Measurements from ENCODE around the gene PTGES. TPM values are rescaled to one million over a fixed set of nuclear protein-coding genes. Genes with fewer than 3 reads are reported as not detected.

Gene PTGES
- total RNA-seq, 1 donor from 2014 or later = 50.8 TPM

DNA sequence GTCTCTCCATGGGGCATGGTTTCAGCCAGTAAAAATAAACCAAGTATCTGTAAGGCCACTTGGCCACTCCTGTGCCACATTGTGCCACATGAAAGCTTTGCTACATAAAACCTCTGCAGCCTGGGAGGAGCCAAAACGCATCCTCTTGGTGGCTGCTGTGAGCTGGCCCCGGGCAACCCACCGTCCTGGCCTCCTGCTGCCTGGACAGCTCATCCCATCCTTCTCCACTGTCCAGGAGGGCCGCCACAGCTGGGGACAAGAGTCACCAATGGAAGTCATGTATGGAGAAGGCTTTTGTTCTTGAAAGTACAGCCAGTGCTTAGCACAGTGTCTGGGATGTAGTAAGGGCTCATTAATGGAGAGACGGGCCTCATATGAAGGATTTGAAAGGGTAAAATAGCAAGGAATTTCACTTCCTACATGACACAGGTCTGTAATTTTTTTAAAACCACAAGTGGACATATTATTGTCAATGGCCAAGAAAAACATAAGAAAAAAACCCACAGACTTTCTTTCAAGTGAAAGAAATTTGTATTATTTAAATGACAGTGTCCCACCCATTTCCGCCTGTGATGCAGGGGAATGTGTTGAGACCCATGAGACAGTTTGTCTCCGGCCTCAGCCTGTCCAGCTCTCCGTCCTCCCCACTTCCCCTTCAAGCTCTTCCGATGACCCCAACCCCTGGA, 6.6 kb downstream of the PTGES start:
- DNase-seq (ENCODE audit: low spot score) = no peak

DNA sequence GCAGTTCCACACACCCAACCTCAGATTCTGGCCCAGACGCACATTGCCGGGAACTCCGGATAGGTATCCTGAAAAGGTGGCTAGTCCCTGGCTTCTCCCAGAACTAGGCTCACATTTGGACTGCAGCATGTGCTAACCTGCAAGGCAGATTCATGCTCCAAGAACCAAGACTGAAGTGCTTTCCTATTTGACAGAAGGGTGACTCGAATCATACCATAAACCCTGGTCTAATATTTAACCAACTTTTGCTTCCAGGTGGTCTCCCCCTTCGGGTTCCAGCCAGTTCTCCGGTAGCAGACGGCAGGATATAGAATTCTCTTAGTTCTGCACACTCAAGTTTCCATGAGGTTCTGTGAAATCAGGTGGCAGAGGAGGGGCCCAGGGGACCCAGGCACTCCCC, 7.6 kb downstream of the PTGES start:
- DNase-seq (ENCODE audit: low spot score) = no peak

DNA sequence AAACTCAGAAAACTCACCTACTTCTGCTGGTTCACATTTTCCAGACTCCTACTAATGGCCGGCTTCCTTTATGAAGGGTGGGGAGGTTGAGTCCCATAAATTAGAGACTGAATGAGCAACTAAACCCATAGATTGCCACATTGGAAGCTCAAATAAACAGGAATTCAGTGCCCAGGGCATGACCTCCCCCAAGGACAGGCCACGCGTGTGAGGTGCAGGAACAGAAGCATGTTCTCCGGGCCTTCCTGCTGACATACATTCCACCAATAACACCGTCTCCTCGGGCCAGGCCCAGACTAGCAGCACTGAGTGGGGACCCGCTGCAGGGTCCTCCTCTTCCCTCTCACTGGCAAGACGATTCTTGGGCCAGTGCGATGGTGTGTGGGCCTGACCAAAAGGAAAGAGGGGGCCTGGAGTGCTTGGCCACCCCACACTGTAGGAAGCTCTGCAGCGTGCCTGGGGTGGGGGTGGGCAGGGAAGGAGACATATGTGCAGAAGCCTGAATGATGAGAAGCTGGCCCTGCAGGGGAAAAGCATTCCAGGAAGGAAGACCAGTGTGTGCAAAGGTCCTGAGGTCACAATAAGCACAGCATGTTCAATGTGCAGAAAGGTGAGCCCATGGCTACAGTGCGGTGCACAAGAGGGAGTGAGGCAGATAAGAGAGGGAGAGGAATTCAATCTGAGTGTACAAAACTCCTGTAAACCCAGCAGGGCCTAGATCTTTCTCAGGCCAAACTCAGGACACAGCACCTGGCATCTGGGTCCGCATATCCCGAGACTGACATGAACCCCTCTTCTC, 12.0 kb downstream of the PTGES start:
- no peak for DNase-seq (ENCODE audit: low spot score)

DNA sequence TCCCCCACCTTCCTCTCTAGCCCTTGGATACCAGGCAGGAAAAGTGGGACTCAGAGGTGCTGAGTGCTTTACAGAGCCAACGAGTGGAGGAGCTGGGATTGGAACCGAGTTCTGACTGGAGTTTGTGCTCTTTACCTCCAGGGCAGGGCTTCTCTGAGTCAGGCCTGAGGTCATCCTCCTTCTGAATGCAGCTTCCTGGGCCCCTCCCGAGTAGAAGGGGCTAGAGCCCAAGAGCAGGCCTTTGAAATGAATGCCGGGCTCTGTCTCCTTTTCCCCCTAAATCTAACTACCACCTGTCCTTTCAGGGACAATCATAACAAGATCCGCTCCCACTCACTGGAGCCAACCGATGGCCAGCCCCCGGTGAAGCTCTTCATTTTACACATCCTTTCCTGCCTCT, 12.7 kb downstream of the PTGES start:
- no peak for DNase-seq (ENCODE audit: low spot score)

DNA sequence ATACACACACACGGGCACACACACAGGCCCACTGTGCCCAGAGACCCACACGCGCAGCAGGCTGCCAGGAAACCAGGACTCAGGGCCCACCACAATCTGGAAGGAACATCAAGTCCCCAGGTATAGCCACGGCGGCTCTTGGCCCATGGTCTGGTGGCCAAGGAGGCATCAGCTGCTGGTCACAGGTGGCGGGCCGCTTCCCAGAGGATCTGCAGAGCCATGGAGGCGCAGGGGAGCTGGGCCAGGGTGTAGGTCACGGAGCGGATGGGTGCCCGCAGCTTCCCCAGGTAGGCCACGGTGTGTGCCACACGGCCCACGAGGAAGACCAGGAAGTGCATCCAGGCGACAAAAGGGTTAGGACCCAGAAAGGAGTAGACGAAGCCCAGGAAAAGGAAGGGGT, 13.4 kb downstream of the PTGES start:
- DNase-seq (ENCODE audit: low spot score) = no peak

DNA sequence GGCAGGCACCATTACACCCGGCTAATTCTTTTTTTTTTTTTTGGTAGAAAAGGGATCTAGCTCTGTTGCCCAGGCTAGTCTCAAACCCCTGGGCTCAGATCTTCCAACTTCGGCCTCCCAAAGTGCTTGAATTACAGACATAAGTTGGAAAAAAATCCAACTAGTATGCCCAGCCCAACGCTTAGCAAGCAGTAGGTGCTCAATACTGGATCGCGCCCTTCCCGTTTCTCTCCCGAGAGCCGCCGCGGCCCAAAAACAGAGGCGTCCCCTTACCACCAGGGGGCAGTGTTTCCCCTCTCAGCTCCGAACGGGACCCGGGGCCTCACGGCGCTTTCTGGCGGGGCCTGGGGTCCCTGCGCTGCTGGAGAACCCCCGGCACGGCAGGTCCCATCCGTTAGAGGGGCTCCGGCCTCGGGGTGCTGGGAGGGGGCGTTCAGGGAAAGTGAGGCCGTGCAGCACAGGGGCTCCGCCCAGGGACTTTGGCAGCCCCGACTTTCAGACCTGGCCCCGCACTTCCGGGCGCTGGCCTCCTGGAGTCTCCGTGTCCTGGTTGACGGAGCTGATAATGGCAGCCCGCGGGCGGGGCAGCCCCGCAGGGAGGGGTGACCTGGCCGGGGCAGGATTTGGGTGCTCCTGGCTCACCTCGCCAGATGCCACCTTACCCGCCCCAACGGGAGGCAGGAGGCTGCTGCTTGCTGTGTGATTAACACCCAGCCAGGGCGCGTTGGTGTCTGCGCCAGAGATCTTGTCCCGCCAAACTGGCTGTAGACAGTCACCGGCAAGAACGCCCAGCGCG, 15.2 kb downstream of the PTGES start:
- DNase-seq (ENCODE audit: low spot score) = peak; percentile 87

DNA sequence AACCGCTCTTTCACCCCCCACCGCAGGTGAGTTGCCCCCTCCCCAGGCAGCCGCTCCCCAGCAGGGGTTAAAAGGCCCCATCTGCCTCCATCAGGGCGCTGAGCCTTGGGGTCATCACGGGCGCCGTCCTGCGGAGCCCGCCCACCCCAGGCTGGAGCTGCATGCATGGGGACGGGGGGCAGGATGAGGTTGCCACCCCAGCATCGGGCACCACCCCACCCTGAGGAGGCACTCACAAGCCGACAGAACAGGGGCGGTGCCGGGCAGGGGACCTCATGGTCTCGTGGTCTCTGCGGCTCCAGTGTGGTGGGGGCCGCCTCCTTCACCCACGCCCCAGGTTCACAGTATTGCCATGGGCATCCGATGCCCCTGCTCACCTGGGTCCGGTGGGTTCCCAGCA, 16.5 kb downstream of the PTGES start:
- DNase-seq (ENCODE audit: low spot score) = no peak

DNA sequence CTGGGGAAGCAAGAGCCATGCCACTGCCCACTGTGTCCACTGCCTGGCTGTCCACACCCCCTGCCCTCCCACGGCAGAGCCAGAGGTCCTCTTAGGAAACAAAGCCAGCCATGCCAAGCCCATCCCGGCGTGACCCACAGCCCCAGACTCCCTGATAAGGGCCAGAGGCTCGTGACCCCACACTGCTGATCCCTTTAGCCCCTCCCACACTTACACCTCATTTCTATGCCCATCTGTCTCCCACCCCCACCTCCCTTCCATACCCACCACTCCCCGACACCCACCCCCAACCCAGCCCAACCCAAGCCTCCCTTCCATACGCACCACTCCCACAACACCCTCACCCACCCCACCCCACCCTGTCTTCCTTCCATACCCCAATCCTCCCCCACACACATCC, 17.3 kb downstream of the PTGES start:
- DNase-seq (ENCODE audit: low spot score) = no peak

DNA sequence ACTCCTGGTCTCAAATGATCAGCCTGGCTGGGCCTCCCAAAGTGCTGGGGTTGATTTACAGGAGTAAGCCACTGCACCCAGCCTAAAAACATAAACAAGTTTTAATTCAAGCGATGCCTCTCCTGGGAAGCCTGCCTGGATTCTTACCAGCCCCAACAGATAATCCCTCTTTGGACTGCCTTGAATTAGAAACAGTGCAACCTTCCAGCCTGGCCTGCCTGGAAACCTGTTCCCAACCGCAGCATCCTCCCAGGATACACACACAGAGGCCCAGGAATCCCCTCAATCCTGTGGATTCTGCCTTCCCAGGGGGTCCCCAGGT, 19.2 kb downstream of the PTGES start:
- no peak for DNase-seq (ENCODE audit: low spot score)

DNA sequence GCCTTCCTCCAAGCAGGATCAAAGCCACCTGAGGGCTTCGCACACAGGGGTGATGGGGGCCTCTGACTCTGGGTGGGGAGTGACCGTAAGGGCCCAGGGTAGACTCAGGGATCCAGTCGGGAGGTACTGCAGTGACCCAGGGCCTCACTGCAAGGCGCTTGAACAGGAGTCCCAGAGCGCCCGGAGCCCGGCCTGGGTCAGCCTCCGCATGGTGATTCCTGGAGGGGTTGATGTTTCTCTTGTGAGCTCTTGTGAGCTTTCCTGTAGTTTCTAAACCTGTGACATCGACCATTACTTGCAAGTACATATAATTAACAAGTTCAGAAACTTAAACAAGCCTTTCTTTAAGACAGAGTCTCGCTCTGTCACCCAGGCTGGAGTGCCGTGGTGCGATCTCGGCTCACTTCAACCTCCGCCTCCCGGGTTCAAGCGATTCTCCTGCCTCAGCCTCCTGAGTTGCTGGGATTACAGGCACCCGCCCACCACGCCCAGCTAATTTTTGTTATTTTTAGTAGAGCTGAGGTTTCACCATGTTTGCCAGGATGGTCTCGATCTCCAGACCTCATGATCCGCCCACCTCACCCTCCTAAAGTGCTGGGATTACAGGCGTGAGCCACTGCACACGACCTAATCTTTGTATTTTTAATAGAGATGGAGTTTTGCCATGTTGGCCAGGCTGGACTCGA, 19.8 kb downstream of the PTGES start:
- DNase-seq (ENCODE audit: low spot score) = no peak

DNA sequence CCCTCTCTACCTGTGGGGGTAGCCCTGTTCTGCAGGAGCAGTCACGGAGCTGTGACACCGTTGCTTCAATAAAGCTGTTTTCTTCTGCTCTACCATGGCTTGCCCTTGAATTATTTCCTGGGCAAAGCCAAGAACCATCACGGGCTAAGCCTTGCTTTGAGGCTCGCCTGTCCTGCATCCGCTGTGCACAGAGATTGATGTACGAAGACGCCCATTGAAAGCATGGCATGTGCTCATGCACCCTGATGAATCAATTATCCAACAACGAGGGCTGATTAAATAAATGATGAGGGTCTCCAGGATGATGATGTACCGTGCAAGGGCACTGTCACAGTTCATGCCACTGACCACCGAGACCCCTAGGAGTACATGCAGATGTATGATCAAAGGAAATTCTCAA, 20.7 kb downstream of the PTGES start:
- no peak for DNase-seq (ENCODE audit: low spot score)

DNA sequence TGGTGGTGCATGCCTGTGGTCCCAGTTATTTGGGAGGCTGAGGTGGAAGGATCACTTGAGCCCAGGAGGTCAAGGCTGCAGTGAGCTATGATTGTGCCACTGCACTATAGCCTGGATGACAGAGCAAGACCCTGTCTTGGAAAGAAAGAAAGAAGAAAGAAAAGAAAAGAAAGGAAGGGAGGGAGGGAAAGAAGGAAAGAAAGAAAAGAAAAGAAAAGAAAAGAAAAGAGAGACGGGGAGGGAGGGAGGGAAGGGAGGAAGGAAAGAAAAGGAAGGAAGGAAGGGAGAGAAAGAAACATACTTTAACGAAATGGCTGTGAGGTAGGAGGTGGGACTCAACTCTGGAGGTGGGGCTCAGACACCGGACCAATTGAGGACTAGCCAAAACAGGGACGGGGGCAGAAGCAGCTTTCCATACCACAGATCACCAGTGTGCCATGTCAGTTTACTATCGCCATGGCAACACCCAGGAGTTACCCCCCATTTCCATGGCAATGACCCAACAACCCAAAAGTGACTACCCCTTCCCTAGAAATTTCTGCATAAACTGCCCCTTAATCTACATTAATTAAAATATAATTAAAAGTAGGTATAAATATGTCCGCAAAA, 21.3 kb downstream of the PTGES start:
- DNase-seq (ENCODE audit: low spot score) = no peak

DNA sequence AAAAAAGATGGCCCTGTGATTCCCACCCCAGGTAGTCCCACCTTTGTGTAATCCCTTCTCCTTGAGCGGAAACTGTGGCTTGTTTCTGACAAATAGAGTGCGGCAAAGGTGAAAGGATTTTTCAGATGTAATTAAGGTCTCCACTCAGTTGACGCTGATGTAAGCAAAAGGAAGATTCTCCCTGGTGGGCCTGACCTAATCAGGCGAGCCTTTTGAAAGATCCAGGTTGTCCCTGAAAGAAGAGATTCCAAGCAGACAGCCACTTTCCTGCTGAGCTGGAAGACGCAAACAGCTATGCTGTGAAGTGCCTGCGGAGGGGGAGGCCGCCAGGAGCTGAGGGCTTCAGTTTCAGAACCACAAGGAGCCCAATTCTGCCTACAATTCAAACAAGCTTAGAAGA, 24.1 kb downstream of the PTGES start:
- DNase-seq (ENCODE audit: low spot score) = no peak

DNA sequence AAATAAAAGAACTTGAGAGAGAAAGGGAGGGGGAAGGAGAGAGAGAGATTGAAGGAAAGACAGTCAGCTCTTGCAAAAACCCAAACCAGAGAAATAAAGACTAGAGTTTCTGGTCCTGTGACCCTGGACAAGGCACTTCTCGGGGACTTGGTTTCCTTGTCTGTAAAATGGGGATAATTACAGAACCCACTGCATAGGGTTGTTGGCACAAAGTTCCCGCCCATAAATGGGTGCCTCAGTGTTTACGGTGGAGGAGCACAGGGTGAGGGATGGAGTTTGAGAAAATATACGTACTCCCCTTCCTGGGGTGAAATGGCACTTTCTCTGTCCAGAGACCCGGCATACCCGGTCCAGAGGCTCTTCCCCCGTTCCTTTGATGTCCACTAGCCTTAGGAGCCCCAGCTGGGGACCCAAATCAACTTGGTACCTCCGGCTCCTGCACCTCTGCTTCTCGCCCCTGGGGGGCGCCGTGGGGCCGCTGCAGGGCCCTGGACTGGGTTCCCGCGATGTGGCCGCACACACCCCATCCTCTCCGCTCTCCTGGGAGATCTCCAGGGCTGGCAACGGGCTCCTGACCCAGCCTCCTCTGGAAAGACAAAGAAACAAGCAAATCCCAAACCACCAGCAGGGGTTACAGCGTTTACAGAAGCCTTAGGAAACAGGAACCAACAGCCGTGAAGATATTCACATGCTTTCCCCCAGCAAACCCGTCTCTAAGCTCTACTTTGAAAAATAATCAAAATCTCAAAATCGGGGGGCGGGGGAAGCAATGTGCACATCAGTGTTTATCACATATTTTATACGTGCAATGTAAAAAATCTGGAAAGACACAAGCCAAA, 26.3 kb downstream of the PTGES start:
- peak; percentile 79 for DNase-seq (ENCODE audit: low spot score)

DNA sequence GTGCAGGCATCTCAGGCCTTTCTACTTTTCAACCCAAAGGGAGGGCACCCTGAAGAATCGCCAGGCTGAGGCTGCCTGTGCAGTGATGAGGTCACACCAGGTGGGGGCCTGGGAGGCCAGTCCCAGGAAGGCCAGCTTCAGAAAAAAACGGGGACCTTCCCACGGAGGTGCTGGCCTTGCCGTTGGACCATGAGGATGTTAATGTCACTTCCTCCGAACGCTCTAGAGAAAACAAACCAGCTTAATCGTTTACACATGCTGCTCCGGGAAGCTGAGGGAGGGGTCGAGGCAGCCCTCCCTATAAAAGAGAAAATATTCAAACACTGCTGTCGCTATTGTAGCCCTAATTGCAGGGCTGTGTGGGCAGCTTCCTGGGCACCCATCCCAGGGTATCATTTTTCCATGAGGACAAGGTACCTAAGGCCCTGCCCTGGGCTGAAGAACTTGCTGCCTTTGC, 27.0 kb downstream of the PTGES start:
- no peak for DNase-seq (ENCODE audit: low spot score)

DNA sequence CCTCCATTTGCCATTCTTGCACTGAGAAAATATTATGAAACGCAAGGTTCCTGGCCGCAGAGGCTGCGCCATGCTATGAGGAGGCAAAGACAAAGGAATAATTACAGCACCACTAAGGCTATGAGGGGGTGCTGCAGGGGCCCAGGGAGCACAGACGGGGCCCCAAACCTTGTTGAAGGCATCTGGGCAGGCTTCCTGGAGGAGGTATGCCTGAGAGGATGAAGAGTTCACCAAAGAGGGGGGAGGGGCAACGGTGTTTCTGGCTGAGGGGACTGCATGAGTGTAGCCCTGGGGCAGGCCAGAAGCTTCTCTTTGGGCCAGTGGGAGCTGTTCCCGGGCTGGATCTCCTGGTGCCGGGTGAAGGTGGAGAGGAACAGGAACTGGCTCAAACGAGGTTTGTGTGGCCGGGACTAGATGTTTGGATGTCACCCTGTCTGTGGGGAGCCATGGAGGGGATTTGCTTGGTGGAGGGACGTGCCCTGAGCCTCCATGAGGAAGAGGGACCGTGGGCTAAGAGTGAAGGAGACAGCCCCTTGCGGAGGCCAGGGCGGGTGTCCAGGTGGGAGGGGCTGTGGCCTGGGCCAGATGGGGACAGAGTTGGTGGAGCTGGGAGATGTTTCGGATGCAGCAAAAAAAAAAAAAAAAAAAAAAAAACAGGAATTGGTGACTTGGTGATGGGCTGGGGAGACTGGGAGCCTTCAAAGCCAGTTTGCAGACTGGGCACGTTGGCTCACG, 28.2 kb downstream of the PTGES start:
- no peak for DNase-seq (ENCODE audit: low spot score)

DNA sequence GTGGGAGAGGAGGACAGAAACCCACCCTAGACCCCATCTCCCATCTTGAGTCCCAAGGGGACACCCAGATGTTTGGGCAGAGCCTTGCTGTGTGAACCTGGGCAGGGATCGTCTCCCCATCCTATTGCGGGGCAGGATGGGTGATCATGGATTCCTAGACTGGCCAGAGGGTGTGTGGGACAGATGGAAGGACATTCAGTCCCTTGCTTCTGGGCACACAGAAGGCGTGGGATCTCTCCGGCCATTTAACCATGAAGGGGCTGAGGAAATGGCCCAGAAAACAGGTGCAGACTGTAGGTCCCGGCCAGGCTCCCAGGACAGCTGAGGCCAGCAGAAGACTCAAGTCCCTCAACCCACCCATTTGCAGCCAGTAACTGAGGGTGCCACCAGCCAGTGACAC, 29.9 kb downstream of the PTGES start:
- no peak for DNase-seq (ENCODE audit: low spot score)

DNA sequence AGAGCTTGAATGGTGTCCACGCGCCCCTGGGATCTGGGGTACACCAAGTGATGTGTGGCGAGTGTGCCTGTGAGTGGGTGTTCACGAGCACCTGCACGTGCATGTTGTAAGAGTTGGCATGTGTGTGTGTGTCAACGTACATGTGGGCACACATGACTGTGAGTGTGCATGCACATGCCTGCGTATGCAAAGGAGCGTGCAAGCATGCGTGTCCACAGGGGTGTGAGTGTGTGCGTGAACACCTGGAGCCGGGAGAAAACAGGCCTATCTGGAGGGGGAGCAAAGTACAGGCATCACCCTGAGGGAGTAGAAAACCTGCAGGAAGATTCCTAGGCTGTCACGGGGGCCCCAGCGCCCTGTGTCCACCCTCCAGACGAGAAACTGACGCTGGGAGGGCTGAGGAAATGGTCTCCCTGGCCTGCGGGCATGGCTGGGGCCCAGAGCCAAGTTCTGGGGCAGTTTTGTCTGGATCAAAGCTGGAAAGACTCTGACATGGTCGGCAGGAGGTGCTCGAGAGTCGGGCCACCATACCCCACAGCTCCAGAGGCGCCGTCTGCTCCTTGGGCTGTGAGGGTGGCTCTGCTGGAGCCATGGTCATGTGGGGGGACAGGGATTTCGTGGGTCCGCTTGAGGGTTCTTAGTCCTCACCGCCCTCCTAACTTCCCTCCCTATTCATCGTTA, 31.8 kb downstream of the PTGES start:
- DNase-seq (ENCODE audit: low spot score) = no peak

DNA sequence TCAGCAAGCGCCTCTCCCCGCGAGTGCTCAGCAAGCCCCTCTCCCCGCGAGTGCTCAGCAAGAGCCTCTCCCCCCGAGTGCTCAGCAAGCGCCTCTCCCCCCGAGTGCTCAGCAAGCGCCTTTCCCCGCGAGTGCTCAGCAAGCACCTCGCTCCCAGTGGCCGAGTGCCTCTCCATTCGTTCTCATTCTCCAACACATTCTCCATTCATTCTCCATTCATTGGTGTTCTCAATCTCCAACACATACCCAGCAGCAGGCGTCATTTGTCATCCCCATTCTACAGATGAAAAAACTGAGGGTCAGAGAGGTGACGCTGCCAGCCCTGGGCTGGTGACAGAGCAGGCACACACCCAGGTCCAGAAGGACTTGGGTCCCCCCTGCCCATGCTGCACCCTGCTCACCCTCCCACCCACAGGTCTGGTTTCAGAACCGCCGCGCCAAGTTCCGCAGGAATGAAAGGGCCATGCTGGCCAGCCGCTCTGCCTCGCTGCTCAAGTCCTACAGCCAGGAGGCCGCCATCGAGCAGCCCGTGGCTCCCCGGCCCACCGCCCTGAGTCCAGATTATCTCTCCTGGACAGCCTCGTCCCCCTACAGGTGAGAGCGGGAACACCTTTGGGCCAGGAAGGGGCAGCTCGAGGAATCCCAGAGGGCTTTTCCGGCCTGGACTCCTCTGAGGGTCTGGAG, 32.5 kb downstream of the PTGES start:
- DNase-seq (ENCODE audit: low spot score) = no peak

All from umbilical cord (tissue), 2 donors.